HG03460 (cell line): ENCODE measurements around the gene PRR15L.

Experiments
- ATAC-seq: cut with Tn5 transposase; IDR thresholded peaks from one replicate; pipeline ENCODE4 v1.9.1; 2021; ENCODE audit not compliant: unreplicated experiment

Gene PRR15L

GRCh38 chr17:47907932-47908562, 49.6 kb downstream of the PRR15L start:
- no peak for ATAC-seq

GRCh38 chr17:47906443-47906842, 51.2 kb downstream of the PRR15L start:
- ATAC-seq, result no peak

- ATAC-seq, result no peak
Observed at GRCh38 chr17:47905221-47905733, 52.4 kb downstream of the PRR15L start.

- no peak for ATAC-seq
Observed at GRCh38 chr17:47902039-47902744, 55.5 kb downstream of the PRR15L start.
